ENCODE results near the gene SIAH2.
A peak's percentile ranks its signal among the peaks of the same experiment; 100 is the strongest.

DNA sequence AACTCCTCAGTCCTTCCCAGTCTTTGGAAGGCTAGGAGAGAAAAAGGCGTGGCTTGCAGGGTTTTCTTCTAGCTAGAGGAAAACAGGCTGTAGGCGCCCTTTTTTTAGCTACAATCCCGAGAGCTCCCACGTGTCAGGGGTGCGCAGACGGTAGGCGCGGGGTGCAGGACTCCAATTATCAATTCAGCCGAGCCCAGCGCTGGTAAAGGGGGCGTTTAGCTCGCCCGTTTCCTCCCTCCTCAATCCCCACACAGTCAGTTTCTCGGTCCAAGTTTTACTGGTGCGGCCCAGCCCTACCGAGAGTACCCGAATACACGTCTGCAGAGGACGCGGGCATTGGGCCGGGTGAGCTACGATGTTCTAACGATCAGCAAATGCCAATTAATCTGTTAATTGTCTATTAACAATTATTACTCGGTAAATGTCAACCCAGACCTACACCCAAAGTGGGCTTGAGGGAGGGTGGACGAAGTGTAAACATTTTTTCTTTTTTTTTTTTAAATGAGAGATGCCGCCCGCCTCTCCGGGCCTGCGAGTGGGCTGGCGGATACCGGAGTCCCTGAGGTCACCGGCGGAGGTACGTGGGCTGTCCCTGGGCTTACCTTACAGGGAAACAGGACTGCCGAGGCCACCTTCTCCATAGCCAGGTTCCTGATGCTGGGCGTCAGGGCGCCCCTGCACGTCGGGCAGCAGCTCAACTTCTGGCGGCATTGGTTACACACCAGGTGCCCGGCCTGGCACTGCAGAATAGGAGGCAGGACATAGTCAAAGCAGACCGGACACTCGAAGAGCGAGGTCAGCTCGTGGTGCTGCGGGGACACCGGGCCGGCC lies 923 bp downstream of the SIAH2 start:
- TF ChIP-seq, protein P1, sequence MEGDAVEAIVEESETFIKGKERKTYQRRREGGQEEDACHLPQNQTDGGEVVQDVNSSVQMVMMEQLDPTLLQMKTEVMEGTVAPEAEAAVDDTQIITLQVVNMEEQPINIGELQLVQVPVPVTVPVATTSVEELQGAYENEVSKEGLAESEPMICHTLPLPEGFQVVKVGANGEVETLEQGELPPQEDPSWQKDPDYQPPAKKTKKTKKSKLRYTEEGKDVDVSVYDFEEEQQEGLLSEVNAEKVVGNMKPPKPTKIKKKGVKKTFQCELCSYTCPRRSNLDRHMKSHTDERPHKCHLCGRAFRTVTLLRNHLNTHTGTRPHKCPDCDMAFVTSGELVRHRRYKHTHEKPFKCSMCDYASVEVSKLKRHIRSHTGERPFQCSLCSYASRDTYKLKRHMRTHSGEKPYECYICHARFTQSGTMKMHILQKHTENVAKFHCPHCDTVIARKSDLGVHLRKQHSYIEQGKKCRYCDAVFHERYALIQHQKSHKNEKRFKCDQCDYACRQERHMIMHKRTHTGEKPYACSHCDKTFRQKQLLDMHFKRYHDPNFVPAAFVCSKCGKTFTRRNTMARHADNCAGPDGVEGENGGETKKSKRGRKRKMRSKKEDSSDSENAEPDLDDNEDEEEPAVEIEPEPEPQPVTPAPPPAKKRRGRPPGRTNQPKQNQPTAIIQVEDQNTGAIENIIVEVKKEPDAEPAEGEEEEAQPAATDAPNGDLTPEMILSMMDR (IDR thresholded peaks at IDR 0.05), result no peak
- TF ChIP-seq POLR2A (IDR thresholded peaks at IDR 0.05), result peak in 1 of 2 donors; percentile 72

All from thyroid gland (tissue), 4 donors.